H1 (cell line): Measurements from ENCODE around the gene MATK. TPM values are rescaled to one million over a fixed set of nuclear protein-coding genes. Genes with fewer than 3 reads are reported as not detected.

Experiments
- CTCF ChIA-PET: fragments of 300-600 bp; sonication (Branson Sonifier 250); formaldehyde crosslinking; loops from one replicate; lab custom pipeline; 2021; ENCODE audit not compliant: partially characterized antibody; lab: Charles Lee
- POLR2A ChIA-PET: fragments of 300-600 bp; sonication (Branson Sonifier 250); formaldehyde crosslinking; loops from one replicate; lab custom pipeline; 2021; ENCODE audit warnings: inconsistent platforms; ENCODE audit not compliant: partially characterized antibody; lab: Charles Lee
- DNase-seq, 2 experiments: peaks; one replicate each; pipeline versions ENCODE4 v3.0.0 to v3.0.0-alpha.2; 2010 to 2022; ENCODE audit warnings: low spot score in 2 of 2, low read depth in 1 of 2, mixed read lengths in 1 of 2
- FAIRE-seq: peaks from 2 replicates; lab custom pipeline; 2011; peaks lifted over from hg19 to GRCh38; lab: Jason Lieb, UNC
- H2AFZ ChIP-seq: 2 replicates; pipeline ENCODE4 v1.8.1; 2012; ENCODE audit warnings: low read length, inconsistent platforms
- H2AK5ac ChIP-seq: 2 replicates; pipeline ENCODE4 v1.6.1; 2013; ENCODE audit warnings: low read depth, low read length
- H2BK120ac ChIP-seq: replicated peaks from 2 replicates; pipeline ENCODE3; 2013; ENCODE audit warnings: low read depth, low read length, inconsistent platforms
- H2BK12ac ChIP-seq: 2 replicates; pipeline ENCODE4 v1.6.1; 2013; ENCODE audit warnings: low read depth, low read length
- H2BK15ac ChIP-seq: 2 replicates; pipeline ENCODE4 v1.6.1; 2013; ENCODE audit warnings: low read length
- H2BK20ac ChIP-seq: 2 replicates; pipeline ENCODE4 v1.6.1; 2013; ENCODE audit warnings: low read length
- H2BK5ac ChIP-seq: 2 replicates; pipeline ENCODE4 v1.6.1; 2013; ENCODE audit warnings: low read depth, low read length
- H3K14ac ChIP-seq: 2 replicates; pipeline ENCODE4 v1.6.1; 2013; ENCODE audit warnings: inconsistent platforms; ENCODE audit not compliant: insufficient read length
- H3K18ac ChIP-seq: 2 replicates; pipeline ENCODE4 v1.6.1; 2013; ENCODE audit warnings: low read length; ENCODE audit errors: extremely low read depth
- H3K23ac ChIP-seq: 2 replicates; pipeline ENCODE4 v1.6.1; 2013; ENCODE audit warnings: inconsistent platforms; ENCODE audit not compliant: insufficient read length
- H3K23me2 ChIP-seq: 2 replicates; pipeline ENCODE4 v1.6.1; 2013; ENCODE audit warnings: low read depth, low read length
- H3K27ac ChIP-seq: 2 replicates; pipeline ENCODE4 v1.6.1; 2011; ENCODE audit warnings: low read depth, low read length, inconsistent platforms
- H3K27me3 ChIP-seq, 4 experiments: replicated peaks in 1 of 4; 1 replicate in 1 of 4; 2 replicates in 3 of 4; pipeline versions ENCODE4 v1.6.1 to v1.8.1; 2011 to 2013; ENCODE audit warnings: low read length in 3 of 4, mild to moderate bottlenecking in 3 of 4, inconsistent platforms in 2 of 4, mixed read lengths in 2 of 4, moderate library complexity in 1 of 4; ENCODE audit not compliant: control insufficient read depth in 3 of 4, insufficient read depth in 3 of 4; ENCODE audit errors: extremely low read depth in 1 of 4
- H3K36me3 ChIP-seq, 4 experiments: 2 replicates each; pipeline versions ENCODE4 v1.6.1 to v1.8.1; 2011 to 2013; ENCODE audit warnings: mild to moderate bottlenecking in 4 of 4, low read length in 3 of 4, moderate library complexity in 2 of 4, control low read depth in 1 of 4, inconsistent platforms in 1 of 4; ENCODE audit not compliant: insufficient read depth in 4 of 4, control insufficient read depth in 2 of 4
- H3K4ac ChIP-seq: replicated peaks from 2 replicates; pipeline ENCODE3; 2013; ENCODE audit warnings: low read length, low read depth, mixed read lengths, inconsistent platforms; ENCODE audit not compliant: insufficient read length
- H3K4me1 ChIP-seq, 4 experiments: replicated peaks in 1 of 4; 1 replicate in 1 of 4; 2 replicates in 3 of 4; pipeline versions ENCODE4 v1.6.1 to v1.8.1; 2011 to 2013; ENCODE audit warnings: low read length in 3 of 4, inconsistent platforms in 2 of 4, mixed read lengths in 1 of 4; ENCODE audit not compliant: insufficient read depth in 4 of 4, control insufficient read depth in 3 of 4
- H3K4me2 ChIP-seq, 2 experiments: 2 replicates each; pipeline versions ENCODE4 v1.6.1 to v1.8.1; 2011 to 2013; ENCODE audit warnings: low read depth in 2 of 2, low read length in 2 of 2, control low read depth in 1 of 2, inconsistent platforms in 1 of 2, mild to moderate bottlenecking in 1 of 2; ENCODE audit not compliant: insufficient read depth in 1 of 2
- H3K4me3 ChIP-seq, 4 experiments: fragments of 200-600, 300-600 bp in 1 of 4; sonication (generic), shearing (Covaris generic), sonication (Bioruptor Twin) in 1 of 4; 2 replicates each; pipeline versions ENCODE4 v1.5.1 to v1.8.1; 2011 to 2016; ENCODE audit warnings: low read length in 4 of 4, low read depth in 3 of 4, control low read depth in 2 of 4, inconsistent platforms in 2 of 4, mild to moderate bottlenecking in 2 of 4, mixed read lengths in 1 of 4, moderate library complexity in 1 of 4; ENCODE audit not compliant: insufficient read depth in 2 of 4; ENCODE audit errors: extremely low read depth in 1 of 4
- H3K56ac ChIP-seq: replicated peaks from 2 replicates; pipeline ENCODE3; 2013; ENCODE audit warnings: low read depth, mild to moderate bottlenecking, mixed read lengths, low read length, inconsistent platforms; ENCODE audit not compliant: insufficient read length
- H3K79me1 ChIP-seq: 2 replicates; pipeline ENCODE4 v1.6.1; 2013; ENCODE audit warnings: low read depth, low read length, control low read depth
- H3K79me2 ChIP-seq, 2 experiments: 2 replicates each; pipeline versions ENCODE4 v1.6.1 to v1.8.1; 2012 to 2013; ENCODE audit warnings: low read length in 2 of 2, mild to moderate bottlenecking in 2 of 2, inconsistent platforms in 1 of 2; ENCODE audit not compliant: insufficient read depth in 2 of 2, control insufficient read depth in 1 of 2
- H3K9ac ChIP-seq, 4 experiments: replicated peaks in 1 of 4; 1 replicate in 1 of 4; 2 replicates in 3 of 4; pipeline versions ENCODE4 v1.6.1 to v1.8.1; 2011 to 2013; ENCODE audit warnings: low read depth in 3 of 4, low read length in 3 of 4, control low read depth in 2 of 4, mild to moderate bottlenecking in 2 of 4, moderate library complexity in 2 of 4, inconsistent platforms in 1 of 4; ENCODE audit errors: extremely low read depth in 1 of 4
- H3K9me3 ChIP-seq, 2 experiments: 2 replicates each; pipeline versions ENCODE4 v1.6.1 to v1.8.1; 2012 to 2013; ENCODE audit warnings: mild to moderate bottlenecking in 2 of 2, moderate library complexity in 2 of 2, control low read depth in 1 of 2, inconsistent platforms in 1 of 2, low read depth in 1 of 2, low read length in 1 of 2, mixed read lengths in 1 of 2; ENCODE audit not compliant: insufficient read depth in 2 of 2
- H4K20me1 ChIP-seq, 2 experiments: replicated peaks in 1 of 2; 2 replicates each; pipeline versions ENCODE3 to v1.8.1; 2011 to 2013; ENCODE audit warnings: inconsistent platforms in 2 of 2, low read length in 2 of 2, mild to moderate bottlenecking in 1 of 2; ENCODE audit not compliant: insufficient read depth in 2 of 2, control insufficient read depth in 1 of 2
- H4K5ac ChIP-seq: 2 replicates; pipeline ENCODE4 v1.6.1; 2013; ENCODE audit warnings: low read length, low read depth, mixed read lengths, inconsistent platforms; ENCODE audit not compliant: insufficient read length
- H4K8ac ChIP-seq: 2 replicates; pipeline ENCODE4 v1.8.0; 2013; ENCODE audit warnings: mild to moderate bottlenecking, moderate library complexity, low read length, inconsistent platforms; ENCODE audit not compliant: insufficient read depth; ENCODE audit errors: extremely low read depth
- H4K91ac ChIP-seq: replicated peaks from 2 replicates; pipeline ENCODE3; 2013; ENCODE audit warnings: low read length, mixed read lengths, inconsistent platforms; ENCODE audit not compliant: insufficient read length
- BRCA1 ChIP-seq: IDR thresholded peaks from 2 replicates; pipeline ENCODE4 v1.6.1; 2012; ENCODE audit warnings: low read depth, low read length, improper control_type of control experiment
- GABPA ChIP-seq: IDR thresholded peaks from 2 replicates; pipeline ENCODE4 v1.6.1; 2011; ENCODE audit warnings: mild to moderate bottlenecking, low read length, moderate library complexity, borderline replicate concordance; ENCODE audit not compliant: insufficient read depth
- KDM5A ChIP-seq: fragments of 200-600 bp; IDR thresholded peaks from 2 replicates; pipeline ENCODE4 v1.7.1; 2012; ENCODE audit warnings: mild to moderate bottlenecking, low read length, inconsistent platforms, mixed read lengths
- NANOG ChIP-seq: IDR thresholded peaks from 2 replicates; pipeline ENCODE4 v1.6.1; 2011; ENCODE audit warnings: low read length, low read depth, mild to moderate bottlenecking, inconsistent platforms; ENCODE audit not compliant: insufficient read depth, poor library complexity, severe bottlenecking
- RBBP5 ChIP-seq: IDR thresholded peaks from 2 replicates; pipeline ENCODE4 v1.7.1; 2012; ENCODE audit warnings: low read depth, mild to moderate bottlenecking, inconsistent platforms, low read length, moderate library complexity, borderline replicate concordance
- SUZ12 ChIP-seq: fragments of 200-600 bp; sonication (generic); IDR thresholded peaks from 2 replicates; pipeline ENCODE4 v1.6.1; 2012; ENCODE audit warnings: mild to moderate bottlenecking, inconsistent platforms, low read length, moderate library complexity, mixed read lengths
- WGBS, 2 experiments: shearing (Covaris generic) in 1 of 2; methylation state at CpG; one replicate each; pipeline versions ENCODE4 v1.1.6 to v1.1.7; 2013 to 2015; ENCODE audit warnings: low lambda C conversion rate in 2 of 2, mixed read lengths in 2 of 2, inconsistent platforms in 1 of 2, low coverage in 1 of 2, missing lambda C conversion rate in 1 of 2; ENCODE audit not compliant: insufficient replicate concordance in 2 of 2, insufficient coverage in 1 of 2, insufficient read length in 1 of 2; ENCODE audit errors: extremely low coverage in 1 of 2, missing lambda C conversion rate in 1 of 2; 5-methylcytosine and 5-hydroxymethylcytosine counted together
- polyA plus RNA-seq, 7 experiments: library from polyadenylated mRNA; depleted of rRNA in 3 of 7; stranded (reverse) in 5 of 7; unstranded in 2 of 7; fragments of >200 nt in 5 of 7; fragments of 200-250 nt in 2 of 7; gene quantifications; 1 replicate in 5 of 7; 2 replicates in 1 of 7; 4 replicates in 1 of 7; pipeline versions ENCODE4 v1.2.1 to v1.2.3, GENCODE V29; 2011 to 2013; ENCODE audit warnings: missing spikeins in 2 of 7, mixed read lengths in 2 of 7
- total RNA-seq: library from RNA; stranded (reverse); fragmentation: NEBNext Ultra II Directional; extraction: Animal tissue kit (Norgen Biotek cat#: 25700); gene quantifications from 2 replicates; pipeline ENCODE4 v1.2.1, GENCODE V29; 2021

MATK gene
- total and polyA plus RNA-seq, 2 of the 8 experiments (the other 6 are each of a cell fraction or from before 2014, with no cell fraction given), result 20.5 to 21.4 TPM

- H3K9me3 ChIP-seq, result no peaks in the 10 kb centered on the region
- no peak for FAIRE-seq
These were observed 50.0 kb downstream of the MATK start for GRCh38 chr19:3736106-3736724.

More at GRCh38 chr19:3736106-3736724, 50.0 kb downstream of the MATK start:
- Histone ChIP-seq H3K4me3 (no peak overlapping the region), H3K14ac (no peak overlapping the region), H3K18ac (no peak overlapping the region), H2BK5ac (no peak overlapping the region), H4K91ac (no peak overlapping the region), H2AK5ac (no peak overlapping the region), H3K27me3 (no peaks in the 10 kb centered on the region), H3K4ac (no peak overlapping the region), H3K79me1 (no peaks in the 10 kb centered on the region), H3K4me2 (no peak overlapping the region), H3K36me3 (peaks cover 0 to 7% (median 3%) of the 10 kb centered on the region in 4 experiments; a peak in 5 of 8 replicates), H4K5ac (no peak overlapping the region), H4K8ac (no peak overlapping the region), H4K20me1 (peaks cover 0 to 3% of the 10 kb centered on the region in 2 experiments), H2AFZ (no peak overlapping the region), H3K9ac (no peak overlapping the region), H2BK120ac (no peak overlapping the region), H3K27ac (no peak overlapping the region), H2BK15ac (no peak overlapping the region), H3K56ac (no peak overlapping the region), H3K4me1 (no peaks in the 10 kb centered on the region), H2BK12ac (no peak overlapping the region), H2BK20ac (no peak overlapping the region), H3K23ac (no peak overlapping the region), H3K79me2 (no peaks in the 10 kb centered on the region), H3K23me2 (no peaks in the 10 kb centered on the region)
- POLR2A ChIA-PET, result interaction anchor here (0.6 to 0.7 kb wide), 2 partner anchors 11 to 239 kb away, joined by 3 read pairs; no protein-coding TSS in a partner anchor
- WGBS, 2 experiments, result 92% methylated on average over 17 of the region's 21 CpGs; no CpG with 5 or more reads in 1 of the 2 experiments
- no peak for TF ChIP-seq NANOG
- no peak for TF ChIP-seq RBBP5
- no peak for TF ChIP-seq GABPA
- TF ChIP-seq BRCA1, result no peak
- TF ChIP-seq SUZ12, result no peak
- TF ChIP-seq KDM5A, result no peak
- CTCF ChIA-PET, result interaction anchor here (0.6 kb wide), 1 partner anchor 77 kb away, joined by 5 read pairs; no protein-coding TSS in a partner anchor
- DNase-seq, result no peak
